ENCODE measurements around the gene CA4.

Gene CA4

DNA sequence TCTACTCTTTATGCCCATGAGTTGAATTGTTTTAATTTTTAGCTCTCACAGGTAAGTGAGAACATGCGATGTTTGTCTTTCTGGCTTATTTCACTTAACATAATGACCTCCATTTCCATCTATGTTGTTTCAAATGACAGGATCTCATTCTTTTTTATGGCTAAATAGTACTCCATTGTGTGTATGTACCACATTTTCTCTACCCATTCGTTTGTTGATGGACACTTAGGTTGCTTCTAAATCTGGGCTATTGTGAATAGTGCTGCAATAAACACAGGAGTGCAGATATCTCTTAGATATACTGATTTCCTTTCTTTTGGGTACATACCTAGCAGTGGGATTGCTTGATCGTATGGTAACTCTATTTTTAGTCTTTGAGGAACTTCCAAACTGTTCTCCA is 19.3 kb upstream of the CA4 start:
- no peak for DNase-seq

DNA sequence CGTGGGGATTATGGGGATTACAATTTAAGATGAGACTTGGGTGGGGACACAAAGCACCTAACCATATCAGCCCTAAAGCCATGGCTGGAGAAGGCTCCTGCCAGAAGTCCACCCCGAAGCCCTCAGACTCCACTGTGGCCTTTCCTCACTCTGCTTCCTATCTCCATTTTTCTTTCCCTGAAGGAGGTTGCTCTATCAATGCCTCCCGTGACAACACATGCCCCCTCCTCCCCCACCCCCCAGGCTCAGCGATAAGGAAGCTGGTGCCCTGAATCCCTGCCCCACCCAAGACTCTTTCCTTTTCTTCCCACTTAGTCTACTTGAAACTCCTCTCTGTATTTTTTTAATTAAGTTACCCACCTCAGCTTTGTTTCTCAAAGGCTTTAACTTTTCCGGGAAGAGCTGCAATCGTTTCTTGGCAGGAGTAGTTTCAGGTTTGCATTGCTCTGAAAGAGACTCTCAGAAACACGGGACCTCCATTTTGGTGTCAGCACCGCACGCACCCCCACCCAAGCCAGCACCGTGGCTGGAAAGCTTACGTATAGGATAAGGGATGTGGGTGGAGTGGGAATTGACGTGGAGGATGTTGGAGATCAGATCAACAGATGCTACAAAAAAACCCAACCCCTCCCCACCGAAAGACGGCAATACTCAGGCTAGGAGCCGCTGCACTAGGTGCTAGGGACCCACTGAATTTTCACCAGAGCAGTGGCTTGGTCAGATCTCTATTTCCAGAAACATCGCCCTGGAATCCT is 15.2 kb upstream of the CA4 start:
- DNase-seq = peak; percentile 12 to 34

DNA sequence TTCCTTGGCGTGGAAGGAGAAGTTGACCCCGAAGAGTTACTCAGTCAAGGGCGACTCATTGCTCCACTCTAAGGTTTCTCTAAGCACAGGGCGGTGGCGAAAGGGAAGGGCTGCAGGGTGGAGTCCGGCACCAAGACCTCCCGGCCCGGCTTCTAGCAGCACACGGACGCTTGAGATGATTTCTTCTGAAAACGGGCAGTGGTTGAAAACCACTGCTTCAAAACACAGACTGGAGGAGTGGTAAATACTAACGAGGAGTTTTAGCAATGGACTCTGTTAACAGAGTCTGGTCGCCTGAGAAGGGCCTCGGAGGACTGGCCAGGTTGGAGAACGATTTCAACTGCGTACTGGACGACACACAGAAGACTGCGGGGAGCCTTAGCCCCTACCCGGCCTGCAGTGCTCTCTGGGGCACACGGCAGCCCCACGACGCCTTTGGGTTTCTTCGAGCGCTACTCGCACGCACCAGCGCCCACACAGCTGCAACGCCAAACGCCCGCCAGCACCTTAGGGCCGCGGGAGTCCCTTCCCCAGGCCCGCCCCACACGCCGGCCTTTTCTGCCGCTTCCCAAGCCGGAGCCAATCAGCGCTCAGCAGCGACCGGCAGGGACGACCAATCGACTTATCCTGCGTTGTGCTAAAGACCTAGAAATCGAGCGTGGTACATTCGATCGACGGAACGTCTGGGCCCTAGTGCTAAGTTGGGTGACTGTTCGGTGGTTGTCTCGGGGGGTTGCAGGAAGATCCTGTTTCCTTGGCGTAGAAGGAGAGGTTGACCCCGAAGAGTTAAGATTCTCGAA is 14.4 kb upstream of the CA4 start:
- peak; percentile 78 to 84 for DNase-seq

DNA sequence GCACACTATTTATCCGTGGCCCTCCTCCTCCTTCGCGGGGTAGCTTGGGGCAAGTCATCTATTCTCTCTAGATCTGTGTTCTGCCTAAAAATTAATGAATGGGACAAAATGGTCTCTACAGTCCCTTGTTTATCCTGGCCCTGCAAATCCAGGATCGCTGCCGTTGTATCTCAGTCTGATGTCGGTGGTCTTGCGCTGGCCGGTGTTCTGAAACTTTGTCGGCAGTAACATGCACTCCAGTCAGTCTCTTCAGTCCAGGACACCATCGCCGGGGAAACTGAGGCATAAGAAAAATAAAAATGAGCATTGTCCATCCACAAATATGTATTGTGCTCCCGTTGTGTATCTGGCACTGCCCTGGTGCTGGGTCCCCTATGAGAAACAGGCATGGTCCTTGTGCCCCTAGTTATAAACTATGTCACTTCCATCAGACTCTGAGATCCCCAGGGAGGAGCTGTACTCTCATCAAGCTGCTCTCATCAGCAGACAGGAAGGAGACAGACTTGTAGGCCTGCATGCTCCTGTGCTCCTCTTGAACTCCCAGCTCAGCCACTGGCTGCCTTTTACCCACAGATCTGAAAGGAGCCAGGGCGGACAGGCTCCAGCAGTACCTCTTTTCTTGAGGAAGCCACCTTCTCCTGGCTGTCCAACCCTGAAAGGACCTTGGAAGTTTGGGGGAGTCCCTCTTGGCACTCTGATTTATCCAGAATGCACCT is 13.7 kb upstream of the CA4 start:
- no peak for DNase-seq

DNA sequence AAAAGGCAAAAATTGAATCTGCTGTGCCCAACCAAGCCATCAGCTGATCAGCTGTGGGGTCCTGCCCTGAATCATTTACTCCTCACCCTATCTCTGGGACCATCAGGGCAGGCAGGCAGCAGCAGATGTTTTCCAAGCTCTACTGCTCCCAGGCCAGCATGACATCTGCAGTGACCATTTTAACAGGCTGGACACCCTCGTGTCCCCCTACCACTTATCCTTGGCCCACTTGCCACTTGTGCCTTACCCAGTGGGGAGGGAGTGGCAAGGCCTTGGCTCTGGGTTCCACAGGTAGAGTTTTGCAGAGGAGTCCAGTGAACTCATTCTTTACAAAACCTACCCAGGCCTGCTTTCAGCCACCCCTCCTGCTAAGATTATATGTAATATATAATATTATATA is 12.0 kb upstream of the CA4 start:
- no peak for DNase-seq

DNA sequence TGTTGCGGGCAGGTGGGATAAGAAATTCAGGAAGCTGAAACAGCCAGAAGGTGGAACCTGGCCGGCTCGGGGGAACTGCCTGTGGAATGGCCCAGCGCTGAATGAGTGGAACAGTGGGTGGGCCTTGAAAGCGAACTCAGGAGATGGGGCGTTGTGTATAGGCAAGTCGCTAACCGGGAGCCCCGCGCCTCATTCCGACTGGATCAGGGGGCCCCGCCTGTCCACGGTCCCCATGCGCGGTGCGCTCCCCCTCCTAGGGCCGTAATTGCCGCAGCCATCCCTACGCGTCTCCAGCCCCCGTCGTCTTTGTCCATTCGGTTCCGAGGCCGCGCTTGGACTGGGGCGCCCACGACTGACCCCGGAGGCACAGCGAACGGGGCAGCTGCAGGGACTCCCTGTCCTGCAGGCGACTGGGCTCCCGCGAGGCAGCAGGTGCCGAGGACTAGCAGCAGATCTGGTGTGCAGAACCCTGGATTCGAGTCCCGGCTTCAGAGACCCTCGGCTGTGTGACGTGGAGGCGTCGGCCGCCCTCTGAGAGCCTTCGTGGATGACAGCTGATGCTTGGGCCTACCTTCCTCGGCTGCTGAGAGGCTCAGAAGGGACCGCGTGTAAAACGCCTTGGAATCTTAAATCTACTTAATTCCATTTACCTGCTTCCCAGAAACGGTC is 10.9 kb upstream of the CA4 start:
- no peak for DNase-seq

DNA sequence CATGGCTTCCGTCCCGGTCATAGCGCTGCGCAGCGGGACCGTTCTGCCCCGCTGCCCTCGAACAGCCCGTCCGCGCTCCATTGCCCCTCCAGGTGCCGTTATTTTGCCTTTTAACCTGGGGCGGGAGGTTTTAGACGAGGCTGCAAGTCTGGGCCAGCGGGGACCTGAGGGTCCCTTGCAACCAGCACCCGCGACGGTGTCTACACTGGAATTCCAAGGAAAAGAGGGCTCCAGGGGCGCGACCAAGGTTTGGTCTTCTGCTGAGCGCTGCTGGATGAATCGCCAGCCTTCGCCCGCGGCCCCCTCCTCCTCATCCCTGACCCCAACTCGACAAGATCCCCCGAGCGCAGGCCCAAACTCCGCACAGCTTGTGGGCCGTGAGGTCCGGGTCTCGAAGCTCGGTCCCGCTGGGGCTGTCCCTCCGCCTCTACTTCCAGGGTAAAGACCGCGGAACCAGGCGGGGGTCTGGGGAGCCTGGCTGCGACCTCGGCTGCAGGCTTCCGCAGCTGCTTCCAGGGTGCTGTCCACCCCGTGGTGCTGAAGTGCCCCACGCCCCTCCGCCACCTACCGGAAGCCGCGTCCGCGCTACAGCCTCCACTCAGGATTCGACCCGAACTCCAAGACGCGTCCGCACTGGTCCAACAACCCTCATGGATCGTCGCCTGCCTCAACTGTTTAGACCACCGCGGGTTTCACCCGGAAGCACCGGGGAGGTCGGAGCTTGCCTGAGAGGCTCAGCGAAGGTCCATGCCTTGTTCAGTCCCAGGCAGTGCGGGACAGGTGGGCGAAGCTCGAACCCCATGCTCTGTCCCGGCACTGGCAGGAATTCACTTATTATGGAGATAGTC is 10.1 kb upstream of the CA4 start:
- peak; percentile 56 to 69 for DNase-seq

DNA sequence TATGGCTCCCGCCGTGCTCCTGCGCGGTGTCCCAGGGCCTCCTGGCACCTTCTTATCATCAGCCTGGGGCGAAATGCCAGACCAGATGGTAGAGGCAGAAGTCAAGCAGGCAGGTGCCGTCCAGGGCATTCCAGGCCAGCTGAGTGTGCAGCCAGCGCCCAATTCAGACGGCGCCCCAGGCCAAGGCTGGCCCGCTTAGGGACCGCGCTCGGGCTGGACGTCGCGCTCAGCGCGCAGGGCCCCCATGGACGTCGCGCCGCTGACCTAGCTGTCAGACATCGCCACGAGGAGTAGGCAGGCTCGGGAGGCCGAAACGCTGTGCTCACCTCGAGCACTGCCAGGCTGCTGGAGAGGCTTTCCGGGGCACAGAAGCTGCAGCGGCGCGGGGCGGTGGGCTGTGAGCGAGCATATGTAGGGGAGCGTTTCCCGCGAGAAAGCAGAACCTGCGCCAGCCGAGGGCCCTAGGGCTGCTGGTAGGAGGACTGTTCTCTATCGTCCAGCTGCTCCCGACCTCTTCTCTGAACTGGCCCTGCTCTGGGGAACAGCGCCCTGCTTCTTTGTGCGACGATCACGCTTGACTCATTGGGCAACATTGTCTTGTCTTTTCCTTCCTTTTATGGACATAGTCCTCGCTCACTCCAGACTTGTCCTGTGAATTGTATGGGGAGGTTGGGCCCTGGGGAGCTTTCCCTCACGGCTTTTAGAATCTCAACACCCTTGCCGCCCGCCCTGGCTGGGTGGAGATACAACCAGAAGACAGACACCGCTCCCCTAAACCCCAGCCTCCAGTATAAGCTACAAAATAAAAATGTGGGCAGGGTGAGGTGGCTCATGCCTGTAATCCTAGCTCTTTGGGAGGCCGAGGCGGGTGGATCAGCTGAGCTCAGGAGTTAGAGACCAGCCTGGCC is 8.4 kb upstream of the CA4 start:
- DNase-seq = no peak

DNA sequence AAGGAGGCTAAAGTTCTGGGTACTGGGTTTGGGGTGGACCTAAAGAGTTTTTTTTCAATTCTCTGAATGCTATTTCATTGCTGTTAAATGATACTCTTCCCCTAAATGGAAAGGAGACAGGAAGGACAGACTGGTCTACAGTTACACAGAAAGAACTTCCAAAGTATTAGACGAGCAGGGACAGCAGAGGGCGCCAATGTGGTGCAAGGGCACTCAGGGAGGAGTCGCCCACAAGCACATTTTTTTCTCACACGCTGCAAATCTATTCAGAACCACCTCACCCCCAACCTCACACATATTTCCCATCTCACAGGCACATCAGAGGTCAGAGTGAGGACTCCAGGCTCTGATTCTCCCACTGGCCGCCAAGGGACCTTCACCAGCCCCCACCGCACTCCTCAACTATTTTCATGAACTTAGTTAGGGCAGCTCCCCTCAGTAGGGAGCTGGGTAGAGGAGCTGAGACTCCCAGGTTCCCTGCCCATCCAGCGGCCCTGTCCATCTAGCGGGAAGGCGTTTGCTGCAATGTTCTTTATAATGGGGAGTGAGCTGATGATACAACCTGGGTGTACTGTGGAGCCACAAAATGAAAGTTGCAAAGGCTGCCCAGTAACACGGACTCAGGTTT is 6.8 kb upstream of the CA4 start:
- DNase-seq = peak; percentile 69 to 76

DNA sequence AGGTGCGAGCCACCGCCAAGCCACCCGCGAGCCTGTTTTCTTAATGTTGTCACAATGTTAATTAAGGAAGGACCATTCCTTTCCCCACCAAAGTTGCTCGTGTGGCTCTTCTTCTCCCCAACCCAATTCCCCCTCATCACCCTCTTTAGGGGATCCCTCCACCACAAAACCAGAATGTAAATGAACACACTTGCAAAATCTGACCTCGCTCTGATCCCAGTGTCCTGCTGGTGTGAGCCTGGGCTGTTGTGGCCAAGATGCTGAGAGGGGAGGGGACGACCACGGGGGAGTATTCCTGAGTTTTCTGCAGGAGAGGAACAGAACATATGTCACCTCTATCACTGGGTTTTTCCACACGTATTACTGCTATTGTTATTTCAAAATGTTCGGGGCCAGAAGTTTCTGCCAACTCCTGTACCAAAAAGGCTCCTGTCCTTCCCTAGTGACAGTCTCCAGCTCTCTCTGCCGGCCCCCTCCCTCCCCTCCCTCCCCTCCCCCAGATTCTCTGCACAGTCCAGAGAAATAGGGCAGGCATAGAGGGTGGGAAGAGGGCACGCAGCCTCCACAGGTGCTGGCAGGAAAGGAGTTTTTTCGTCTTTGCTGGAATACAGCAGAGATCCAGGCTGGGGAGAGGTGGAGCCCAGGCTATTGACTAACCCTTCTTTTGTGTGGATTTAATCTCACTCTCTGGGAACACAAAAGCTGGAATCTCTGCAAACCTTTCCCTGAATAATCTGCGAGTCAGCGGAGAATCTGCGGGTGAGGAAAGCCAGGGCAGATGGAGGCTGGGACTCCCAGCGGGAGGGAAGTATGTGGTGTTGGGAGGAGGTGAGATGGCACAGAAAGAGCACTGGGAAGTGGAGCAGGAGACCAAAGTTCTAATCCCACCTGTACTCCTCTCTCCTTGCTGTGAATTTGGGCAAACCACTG is 4.5 kb upstream of the CA4 start:
- no peak for DNase-seq

DNA sequence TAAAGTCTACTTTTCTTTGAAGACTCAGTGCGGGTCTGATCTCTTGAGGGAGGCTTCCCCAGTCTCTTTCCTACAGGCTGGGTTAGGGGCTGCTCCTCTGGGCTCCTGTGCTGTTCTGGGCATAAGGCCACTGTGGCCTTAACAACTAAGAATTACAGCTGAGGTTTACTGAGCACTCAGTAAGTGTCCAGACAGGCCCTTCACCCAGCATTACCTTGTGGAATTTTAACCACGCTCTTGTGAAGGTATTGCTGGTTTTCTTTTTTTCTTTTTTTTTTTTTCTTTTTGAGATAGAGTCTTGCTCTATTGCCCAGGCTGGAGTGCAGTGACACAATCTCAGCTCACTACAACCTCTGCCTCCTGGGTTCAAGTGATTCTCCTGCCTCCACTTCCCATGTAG is 3.6 kb upstream of the CA4 start:
- no peak for DNase-seq

DNA sequence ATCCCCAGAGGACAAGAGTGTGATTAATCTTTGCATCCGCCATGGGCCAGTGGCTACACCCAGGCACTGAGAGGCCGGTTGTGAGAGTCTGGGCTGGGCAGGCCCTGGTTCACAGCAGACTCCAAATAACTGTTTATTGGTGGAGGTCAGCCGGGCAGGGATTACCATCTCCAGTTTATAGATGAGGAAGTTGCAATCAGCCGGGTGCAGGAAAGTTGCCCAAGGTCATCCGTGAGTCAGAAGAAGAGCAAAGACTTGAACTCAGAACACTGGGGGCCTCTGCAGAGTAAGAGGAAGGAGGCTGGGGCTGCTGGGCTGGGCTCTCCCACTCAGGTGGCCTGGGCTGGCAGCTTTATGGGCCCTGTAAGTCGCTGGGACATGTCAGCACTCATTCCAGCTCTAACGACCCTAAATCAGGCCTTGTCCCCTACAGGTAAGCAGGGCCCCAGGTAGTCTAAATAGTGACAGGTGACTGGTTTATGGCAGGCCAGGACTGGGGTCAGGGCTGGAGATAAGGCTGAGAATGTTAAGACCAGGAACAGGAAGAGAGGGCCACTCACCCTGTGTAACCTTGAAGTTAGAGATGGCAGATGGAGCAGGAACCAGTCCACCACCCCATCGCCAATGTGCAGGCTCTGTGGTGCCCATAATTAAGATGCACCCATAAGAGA is 2.1 kb upstream of the CA4 start:
- DNase-seq = no peak

DNA sequence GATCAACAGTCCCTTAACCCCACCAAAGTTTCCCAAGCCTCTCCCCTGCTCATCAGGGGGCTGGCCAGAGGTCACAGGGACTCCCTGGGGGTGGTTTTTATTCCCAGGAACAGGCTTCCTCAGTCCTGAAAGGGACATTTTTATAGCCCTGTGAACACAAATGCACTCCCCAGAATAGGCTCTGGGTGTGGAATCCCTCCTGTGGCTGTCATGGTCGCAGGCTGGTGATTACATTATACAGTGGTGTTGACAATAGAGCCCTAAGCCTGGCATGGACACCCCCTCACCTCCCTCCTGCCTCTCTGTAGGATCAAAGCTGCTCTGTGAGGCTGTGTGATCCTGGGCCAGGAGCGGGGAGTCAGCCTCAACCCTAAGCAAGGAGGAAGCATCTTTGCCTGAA is 1.4 kb upstream of the CA4 start:
- no peak for DNase-seq

DNA sequence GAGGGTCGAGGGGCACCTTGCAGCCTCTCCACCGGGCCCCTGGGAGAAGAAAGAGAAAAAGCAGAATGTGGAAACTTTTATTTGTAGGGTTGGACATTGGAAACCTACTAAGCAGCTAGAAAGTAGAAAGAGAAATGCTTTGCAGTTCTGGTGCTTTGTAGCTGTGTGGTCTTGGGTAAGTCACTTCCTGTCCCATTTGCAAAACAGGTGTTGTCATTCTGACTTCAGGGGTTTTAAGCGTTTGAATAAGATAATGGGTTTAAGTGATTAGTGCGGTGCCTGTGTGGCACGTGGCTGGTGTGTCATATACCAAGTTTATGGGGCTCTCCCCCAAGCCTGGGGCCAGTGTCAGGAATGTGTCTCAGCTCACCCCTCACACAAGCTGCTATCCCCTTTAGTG is 1.6 kb downstream of the CA4 start:
- peak in 1 of 2 donors; percentile 17 for DNase-seq

DNA sequence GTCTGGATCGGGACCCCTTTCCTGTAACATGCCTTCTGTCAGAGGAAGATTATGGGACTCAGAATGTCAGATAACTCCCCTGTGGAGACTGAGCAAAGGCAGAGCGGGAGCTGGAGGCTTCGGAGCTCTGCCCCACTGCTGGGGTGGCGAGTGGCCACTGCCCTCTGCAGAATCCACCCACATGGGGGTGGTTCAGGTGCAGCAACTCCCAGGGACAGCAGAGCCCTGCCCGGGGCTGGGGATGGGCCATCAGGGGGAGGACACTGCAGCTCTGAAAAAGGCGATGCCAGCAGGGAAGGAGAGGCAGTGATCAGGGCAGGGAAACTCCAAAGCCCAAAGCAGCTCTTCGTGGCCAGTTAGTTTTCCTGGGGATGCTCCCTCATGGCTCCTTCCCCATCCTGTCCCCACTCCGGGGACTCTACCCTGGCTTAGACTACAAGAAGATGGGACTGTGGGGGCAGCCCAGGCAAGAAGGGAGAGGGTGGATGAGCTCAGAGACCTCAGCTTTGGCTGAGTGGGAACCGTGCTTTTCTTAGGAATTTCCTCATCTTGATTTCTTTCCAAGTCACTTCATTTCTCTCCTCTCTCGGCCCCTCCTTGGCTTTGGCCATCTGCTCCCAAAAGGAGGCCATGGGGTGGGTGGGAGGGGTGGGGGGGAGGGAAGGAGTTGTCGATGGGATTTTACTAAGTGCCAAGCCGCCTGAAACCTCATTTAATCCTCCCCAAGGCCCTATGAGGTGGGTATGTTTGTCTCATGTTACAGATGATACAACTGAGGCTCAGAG is 4.0 kb downstream of the CA4 start:
- no peak for DNase-seq

DNA sequence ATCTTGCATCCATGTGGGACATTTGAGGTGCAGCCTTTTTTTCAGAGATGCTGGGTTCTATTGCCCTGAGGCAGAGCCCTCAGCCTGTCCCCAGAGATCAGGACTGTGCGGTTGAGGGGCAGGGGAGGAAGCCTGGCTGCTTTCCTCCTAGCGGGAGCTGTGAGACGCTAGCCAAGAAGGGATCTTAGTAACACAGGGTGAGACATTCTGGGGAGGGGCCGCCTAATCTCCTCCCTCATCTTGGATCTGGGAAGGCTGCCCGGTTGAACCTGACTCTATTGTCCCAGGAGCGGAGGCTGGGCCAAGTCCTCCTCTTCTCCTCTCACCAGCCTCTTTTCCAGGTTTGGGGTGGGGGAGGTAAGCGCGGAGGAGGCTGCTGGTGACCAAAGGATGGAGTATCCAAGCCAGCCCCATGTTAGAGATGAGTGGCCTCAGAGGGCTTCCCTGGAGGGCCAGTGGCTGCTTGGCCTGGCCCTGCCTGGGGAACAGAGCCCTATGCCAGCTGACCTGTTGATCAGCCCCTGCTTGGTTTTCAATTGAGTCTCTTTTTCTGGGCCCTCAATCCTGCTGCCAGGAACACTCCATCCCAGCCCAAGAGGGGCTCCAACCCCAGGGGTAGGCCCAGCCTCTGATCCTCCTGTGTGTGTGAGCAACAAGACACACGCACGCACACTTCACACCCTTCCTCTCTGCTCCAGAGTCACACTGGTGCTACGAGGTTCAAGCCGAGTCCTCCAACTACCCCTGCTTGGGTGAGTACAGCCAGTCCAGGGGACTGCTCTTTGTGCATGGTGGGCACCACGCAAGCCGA is 5.0 kb downstream of the CA4 start:
- no peak for DNase-seq

DNA sequence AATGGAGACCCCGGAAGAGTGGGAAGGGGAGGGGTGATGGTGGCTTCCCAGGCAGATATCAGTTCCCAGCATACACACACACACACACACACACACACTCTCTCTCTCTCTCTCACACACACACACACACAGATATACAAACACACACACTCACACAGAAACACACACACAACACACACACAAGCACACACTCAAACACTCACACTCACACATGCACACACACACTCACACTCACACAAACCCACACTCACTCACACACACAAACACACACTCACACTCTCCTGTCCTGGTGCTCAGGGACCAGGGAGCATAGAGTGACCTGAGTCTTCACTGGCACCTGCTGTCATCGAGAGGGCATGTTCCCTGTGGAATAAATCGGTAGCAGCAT is 5.6 kb downstream of the CA4 start:
- no peak for DNase-seq
